Chondrocyte (in vitro differentiated cells): ENCODE results near the gene STPG3. TPM values are rescaled to one million over a fixed set of nuclear protein-coding genes. Genes with fewer than 3 reads are reported as not detected.

Experiments
- DNase-seq: peaks from one replicate; pipeline ENCODE4 v3.0.0; 2021; ENCODE audit warnings: mixed read lengths, low spot score
- H3K27ac Mint-ChIP-seq: one replicate; pipeline ENCODE4 v1.8.0; 2021; ENCODE audit warnings: mild to moderate bottlenecking, moderate library complexity, mixed read lengths; ENCODE audit not compliant: unreplicated experiment
- H3K27me3 Mint-ChIP-seq: 2 replicates; pipeline ENCODE4 v1.8.0; 2021; ENCODE audit warnings: low read depth, mixed read lengths
- H3K36me3 Mint-ChIP-seq: 2 replicates; pipeline ENCODE4 v1.8.0; 2021; ENCODE audit warnings: low read depth, mixed read lengths
- H3K4me1 Mint-ChIP-seq: 2 replicates; pipeline ENCODE4 v1.8.0; 2021; ENCODE audit warnings: low read depth, mild to moderate bottlenecking, mixed read lengths
- H3K4me3 Mint-ChIP-seq: one replicate; pipeline ENCODE4 v1.8.0; 2021; ENCODE audit warnings: mild to moderate bottlenecking, moderate library complexity, mixed read lengths; ENCODE audit not compliant: unreplicated experiment
- H3K9me3 Mint-ChIP-seq: 2 replicates; pipeline ENCODE4 v1.8.0; 2021; ENCODE audit warnings: low read depth, mixed read lengths
- total RNA-seq: library from RNA; stranded (reverse); gene quantifications from 3 replicates; pipeline ENCODE4 v1.2.1, GENCODE V29; 2021
- TF ChIP-seq, protein P1 (sequence below): fragments of 200-600 bp; sonication (generic); IDR thresholded peaks from 2 replicates; pipeline ENCODE4 v1.5.0; 2021; ENCODE audit warnings: antibody characterized with exemption, mild to moderate bottlenecking, moderate library complexity

Gene STPG3
- total RNA-seq, 1 donor from 2014 or later = not detected

GRCh38 chr9:137250329-137251193 is 525 bp upstream of the STPG3 start:
- H3K27ac Mint-ChIP-seq = no peak overlapping the region
- TF ChIP-seq, protein P1, sequence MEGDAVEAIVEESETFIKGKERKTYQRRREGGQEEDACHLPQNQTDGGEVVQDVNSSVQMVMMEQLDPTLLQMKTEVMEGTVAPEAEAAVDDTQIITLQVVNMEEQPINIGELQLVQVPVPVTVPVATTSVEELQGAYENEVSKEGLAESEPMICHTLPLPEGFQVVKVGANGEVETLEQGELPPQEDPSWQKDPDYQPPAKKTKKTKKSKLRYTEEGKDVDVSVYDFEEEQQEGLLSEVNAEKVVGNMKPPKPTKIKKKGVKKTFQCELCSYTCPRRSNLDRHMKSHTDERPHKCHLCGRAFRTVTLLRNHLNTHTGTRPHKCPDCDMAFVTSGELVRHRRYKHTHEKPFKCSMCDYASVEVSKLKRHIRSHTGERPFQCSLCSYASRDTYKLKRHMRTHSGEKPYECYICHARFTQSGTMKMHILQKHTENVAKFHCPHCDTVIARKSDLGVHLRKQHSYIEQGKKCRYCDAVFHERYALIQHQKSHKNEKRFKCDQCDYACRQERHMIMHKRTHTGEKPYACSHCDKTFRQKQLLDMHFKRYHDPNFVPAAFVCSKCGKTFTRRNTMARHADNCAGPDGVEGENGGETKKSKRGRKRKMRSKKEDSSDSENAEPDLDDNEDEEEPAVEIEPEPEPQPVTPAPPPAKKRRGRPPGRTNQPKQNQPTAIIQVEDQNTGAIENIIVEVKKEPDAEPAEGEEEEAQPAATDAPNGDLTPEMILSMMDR = no peak
- no peaks in the 10 kb centered on the region for H3K9me3 Mint-ChIP-seq
- H3K4me1 Mint-ChIP-seq = peaks cover 5% of the 10 kb centered on the region
- no peaks in the 10 kb centered on the region for H3K36me3 Mint-ChIP-seq
- no peaks in the 10 kb centered on the region for H3K27me3 Mint-ChIP-seq
- H3K4me3 Mint-ChIP-seq = no peak overlapping the region
- DNase-seq = no peak

- no peaks in the 10 kb centered on the region for H3K27me3 Mint-ChIP-seq
- no peak for DNase-seq
- peaks cover 15% of the 10 kb centered on the region for H3K4me1 Mint-ChIP-seq
- H3K36me3 Mint-ChIP-seq = no peaks in the 10 kb centered on the region
- H3K27ac Mint-ChIP-seq = no peak overlapping the region
- no peak overlapping the region for H3K4me3 Mint-ChIP-seq
- H3K9me3 Mint-ChIP-seq = no peaks in the 10 kb centered on the region
- TF ChIP-seq, protein P1 = no peak
Measured at GRCh38 chr9:137251490-137252268, 593 bp downstream of the STPG3 start.

GRCh38 chr9:137252555-137253506 is 1.7 kb downstream of the STPG3 start:
- H3K9me3 Mint-ChIP-seq = no peaks in the 10 kb centered on the region
- peaks cover 17% of the 10 kb centered on the region for H3K4me1 Mint-ChIP-seq

DNA sequence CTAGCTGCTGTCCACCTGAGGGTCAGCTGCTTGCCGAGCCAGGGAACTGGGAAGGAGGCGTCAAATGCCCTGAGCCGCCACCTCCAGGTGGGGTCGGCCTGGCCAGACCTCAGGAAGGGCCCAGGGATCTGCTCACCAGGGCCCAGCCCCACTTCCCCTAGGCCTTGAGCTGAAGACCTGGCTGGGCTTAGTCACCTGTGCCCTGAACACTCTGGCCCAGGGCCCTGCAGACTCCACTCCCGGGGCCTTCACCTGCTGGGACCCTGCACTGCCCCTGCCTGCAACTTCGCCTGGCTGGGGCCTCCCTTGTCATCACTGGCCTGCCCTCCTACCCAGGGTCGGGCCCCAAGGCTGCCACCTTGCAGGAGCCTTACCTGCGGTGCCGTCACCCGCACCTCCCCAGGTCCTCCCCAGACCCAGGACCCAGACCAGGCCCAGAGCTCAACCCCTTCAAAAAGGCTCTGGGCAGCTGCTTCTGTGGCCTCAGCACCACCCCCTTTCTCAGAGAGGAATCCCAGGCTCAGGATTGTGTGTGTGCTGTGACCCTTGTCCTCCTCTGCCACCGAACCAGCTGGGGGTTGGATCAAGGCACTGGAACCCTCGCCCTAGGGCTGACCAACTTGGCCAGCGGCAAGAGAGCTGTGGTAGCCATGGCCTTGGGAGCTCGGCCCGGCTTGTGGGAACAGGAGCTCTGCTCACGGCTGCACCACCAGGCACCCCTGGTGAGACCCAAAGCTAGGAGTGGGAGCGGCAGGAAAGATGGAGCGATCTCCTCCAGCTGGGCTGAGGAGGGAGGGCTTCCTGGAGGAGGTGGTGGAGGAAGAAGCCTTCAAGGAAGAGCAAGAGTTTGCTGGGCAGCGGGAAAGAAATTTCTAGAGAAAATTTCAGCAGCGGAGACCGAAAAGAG is 2.9 kb downstream of the STPG3 start:
- peak overlapping the region; percentile 87 for H3K4me3 Mint-ChIP-seq
- H3K9me3 Mint-ChIP-seq = no peaks in the 10 kb centered on the region
- peaks cover 17% of the 10 kb centered on the region for H3K4me1 Mint-ChIP-seq
- no peaks in the 10 kb centered on the region for H3K27me3 Mint-ChIP-seq
- TF ChIP-seq, protein P1 = no peak
- no peak for DNase-seq
- no peaks in the 10 kb centered on the region for H3K36me3 Mint-ChIP-seq
- H3K27ac Mint-ChIP-seq = peak overlapping the region; percentile 37

More at GRCh38 chr9:137252555-137253506, 1.7 kb downstream of the STPG3 start:
- Mint-ChIP-seq H3K36me3 (no peaks in the 10 kb centered on the region), H3K27me3 (no peaks in the 10 kb centered on the region), H3K27ac (no peak overlapping the region), H3K4me3 (no peak overlapping the region)
- TF ChIP-seq, protein P1 = no peak
- no peak for DNase-seq
